ENCODE results near the gene SPOCK1.

SPOCK1 gene

DNA sequence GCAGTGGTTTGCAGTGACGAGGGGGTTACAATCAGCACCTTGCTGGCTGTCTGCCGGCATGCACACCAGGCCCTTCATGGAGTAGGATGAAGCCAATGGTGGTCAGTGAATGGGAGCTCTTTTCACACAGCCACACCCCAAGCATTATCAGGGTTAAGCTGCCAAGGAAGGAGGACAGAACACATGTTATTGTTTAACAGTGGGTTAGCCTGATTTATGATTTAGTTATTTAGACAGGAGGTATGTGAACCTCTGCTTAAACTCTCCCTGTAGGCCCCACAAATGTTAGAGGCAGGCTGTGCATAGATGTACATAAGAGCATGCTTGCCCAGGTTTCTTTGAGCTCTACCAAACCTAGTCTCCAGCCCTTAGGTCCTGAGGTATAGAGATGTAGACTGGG is 262.9 kb downstream of the SPOCK1 start:
- TF ChIP-seq, protein P1, sequence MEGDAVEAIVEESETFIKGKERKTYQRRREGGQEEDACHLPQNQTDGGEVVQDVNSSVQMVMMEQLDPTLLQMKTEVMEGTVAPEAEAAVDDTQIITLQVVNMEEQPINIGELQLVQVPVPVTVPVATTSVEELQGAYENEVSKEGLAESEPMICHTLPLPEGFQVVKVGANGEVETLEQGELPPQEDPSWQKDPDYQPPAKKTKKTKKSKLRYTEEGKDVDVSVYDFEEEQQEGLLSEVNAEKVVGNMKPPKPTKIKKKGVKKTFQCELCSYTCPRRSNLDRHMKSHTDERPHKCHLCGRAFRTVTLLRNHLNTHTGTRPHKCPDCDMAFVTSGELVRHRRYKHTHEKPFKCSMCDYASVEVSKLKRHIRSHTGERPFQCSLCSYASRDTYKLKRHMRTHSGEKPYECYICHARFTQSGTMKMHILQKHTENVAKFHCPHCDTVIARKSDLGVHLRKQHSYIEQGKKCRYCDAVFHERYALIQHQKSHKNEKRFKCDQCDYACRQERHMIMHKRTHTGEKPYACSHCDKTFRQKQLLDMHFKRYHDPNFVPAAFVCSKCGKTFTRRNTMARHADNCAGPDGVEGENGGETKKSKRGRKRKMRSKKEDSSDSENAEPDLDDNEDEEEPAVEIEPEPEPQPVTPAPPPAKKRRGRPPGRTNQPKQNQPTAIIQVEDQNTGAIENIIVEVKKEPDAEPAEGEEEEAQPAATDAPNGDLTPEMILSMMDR (IDR thresholded peaks at IDR 0.05): no peak

DNA sequence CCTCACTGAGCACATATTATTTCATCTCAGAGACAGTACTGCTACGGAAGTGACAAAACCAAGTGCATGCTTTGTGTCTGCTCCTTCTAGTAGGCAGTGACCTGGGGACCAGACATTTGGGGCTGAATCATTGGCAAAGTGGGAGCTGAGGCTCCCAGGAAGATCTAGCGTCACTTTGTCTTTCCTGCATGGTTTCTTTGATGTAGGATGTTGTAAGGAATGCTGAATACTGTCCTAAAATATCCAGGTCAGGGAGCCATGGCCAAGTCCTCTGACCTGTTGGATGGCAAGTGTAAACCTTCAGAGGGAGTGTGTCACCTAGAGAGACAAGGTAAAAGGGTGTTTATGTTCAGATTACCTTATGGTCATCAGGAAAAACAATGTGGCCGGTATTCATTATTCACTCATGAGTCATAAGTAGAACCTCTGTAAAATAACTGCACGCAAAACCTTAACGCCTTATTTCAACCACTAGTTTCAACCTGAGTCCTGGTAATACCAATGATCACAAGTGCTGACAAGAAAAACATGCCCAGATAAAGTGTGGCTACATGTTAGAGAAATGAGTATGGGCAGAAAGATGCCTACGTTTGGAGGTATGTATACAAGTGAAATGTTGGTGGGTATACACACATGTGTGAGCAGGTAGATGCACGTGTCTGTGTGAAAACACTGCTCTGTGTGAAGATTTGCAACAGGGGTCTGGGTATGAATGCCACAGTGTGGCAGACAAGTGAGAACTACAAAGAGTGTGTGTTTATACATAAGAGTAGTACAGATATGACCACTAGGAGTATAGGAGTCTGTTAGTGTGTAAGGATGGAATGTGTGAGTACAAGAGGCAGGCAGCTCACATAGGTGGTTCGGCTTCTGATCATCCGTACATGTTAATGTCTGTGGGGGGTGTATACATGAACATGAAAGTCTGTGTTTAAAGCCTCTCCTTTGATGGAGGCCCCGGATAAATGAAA is 263.9 kb downstream of the SPOCK1 start:
- TF ChIP-seq, protein P1 (IDR thresholded peaks at IDR 0.05): no peak

DNA sequence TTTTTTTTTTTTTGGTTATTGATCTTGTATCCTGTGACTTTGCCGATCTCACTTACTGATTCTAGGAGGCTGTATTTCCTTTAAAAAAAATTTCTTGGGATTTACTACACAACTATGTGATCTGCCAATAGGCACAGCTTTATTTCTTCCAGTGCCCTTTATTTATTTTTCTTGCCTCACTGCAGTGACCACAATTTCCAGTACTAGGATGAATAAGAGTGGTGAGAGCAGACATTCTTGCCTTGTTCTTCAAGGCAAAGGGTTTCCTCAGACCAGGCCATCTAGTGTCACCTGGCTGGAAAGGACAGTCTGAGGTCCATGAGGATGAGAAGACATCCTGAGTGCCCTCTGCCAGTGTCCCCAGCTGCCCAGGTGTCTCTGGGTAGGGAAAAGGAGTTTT is 265.4 kb downstream of the SPOCK1 start:
- TF ChIP-seq, protein P1 (IDR thresholded peaks at IDR 0.05): no peak

DNA sequence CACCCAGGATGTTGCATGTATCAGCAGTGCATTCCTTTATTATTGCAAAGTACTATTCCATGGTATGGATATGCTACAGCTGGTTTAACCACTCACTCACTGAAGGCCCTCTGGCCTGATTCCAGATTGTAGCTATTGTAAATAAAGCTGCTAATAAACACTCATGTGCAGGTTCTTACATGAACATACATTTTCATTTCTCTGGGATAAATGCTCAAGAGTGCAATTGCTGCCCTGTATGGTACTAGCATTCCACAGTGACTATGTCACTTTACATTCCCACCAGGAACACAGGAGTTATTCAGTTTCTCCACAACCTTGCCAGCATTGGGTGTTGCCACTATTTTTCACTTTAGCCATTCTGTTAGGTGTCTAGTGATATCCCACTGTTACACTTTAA is 267.6 kb downstream of the SPOCK1 start:
- TF ChIP-seq, protein P1 (IDR thresholded peaks at IDR 0.05): no peak

DNA sequence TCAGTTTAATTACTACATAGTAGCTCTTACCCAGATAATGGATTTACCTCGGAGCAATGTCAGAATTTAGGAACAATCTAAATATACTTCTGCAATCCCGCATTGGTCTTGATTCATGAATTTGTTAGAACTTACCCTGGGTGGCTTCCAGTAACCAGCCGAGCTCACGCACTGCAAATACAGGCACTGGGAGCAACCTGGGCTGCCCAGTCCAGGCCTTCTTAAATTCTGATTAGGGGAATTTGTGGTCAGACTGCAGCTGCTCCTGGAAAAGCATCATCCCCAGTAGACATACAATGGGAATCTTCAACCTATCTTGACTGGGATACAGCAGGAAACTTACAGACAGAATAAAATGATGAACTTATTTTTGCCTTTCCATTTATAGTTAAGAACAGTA is 270.3 kb downstream of the SPOCK1 start:
- TF ChIP-seq, protein P1 (IDR thresholded peaks at IDR 0.05): no peak

DNA sequence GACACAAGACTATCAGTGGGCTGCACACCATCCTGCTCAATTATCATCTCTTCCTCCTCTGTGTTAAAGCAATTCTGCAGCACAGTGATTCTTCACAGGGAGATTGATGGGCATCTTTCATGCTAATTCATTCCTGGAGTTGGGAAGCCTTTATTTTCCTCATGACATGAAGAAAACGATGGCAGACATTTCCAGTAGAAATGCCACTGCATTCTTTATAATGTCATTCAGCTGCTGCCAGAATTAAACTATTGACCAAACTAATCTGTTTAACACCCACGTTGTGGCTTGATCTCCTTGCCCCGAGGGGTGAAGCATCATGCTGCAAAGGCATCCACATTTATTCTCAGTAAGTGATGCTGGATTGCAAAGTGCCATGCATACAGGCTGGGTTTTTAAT is 273.0 kb downstream of the SPOCK1 start:
- TF ChIP-seq, protein P1 (IDR thresholded peaks at IDR 0.05): no peak

DNA sequence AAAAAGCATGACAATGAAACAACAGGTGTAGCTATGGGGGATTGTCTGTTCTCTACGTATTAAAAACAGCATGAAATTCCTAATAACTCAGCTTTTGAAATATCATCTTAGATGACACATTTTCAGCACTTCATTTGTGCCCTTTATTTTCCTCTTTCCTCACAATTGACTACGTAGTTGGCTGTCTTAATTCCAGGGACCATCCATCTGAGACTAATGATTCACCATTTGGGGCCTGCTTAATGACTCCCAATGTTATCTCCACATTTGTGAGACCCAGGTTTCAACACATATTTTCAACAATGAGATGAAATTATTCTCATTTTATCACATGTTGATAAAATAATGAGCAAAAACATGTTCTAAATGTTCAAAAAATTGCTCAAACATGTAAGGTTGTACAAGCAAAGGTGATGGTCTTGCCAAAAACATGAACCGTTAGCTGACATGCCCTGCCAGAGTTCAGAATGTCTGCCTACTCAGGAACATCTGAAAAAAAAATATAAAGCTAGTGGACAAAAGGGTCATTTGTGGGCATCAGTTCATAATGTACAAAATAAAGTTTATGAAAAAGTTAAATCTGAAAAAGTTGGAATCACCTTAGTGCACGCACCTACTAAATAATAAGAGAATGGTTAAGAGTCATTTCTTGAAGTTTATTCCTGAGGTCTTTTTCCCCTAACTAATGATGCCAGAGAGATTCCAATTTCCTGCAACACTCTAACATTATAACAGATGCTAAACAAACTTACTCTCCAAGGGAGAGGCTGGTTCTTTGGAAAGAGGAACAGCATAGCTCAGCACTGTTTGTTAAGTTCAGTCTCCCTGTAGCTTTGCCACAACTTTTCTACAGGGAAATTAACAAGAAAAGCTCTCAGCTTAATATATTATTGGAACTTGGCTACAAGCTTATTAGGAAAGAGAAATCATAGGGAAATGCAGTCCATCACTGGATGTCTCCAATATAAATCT is 275.5 kb downstream of the SPOCK1 start:
- TF ChIP-seq, protein P1 (IDR thresholded peaks at IDR 0.05): no peak
